ENCODE results near the gene WTIP. TPM values are rescaled to one million over a fixed set of nuclear protein-coding genes. Genes with fewer than 3 reads are reported as not detected.
A peak's percentile ranks its signal among the peaks of the same experiment; 100 is the strongest.
"Not testable (repeated sequence)": the region's sequence is repeated elsewhere in the genome, so short reads cannot be mapped to it uniquely, and the experiment has no call there.

WTIP gene
- total and polyA plus RNA-seq, 5 donors from 2014 or later, result 0.27 TPM; not detected in 4

GRCh38 chr19:34455783-34456480 is 25.6 kb upstream of the WTIP start:
- Mint-ChIP-seq H3K4me1 (peaks cover 0 to 18% (median 9%) of the 10 kb centered on the region in 4 donors), H3K36me3 (peaks cover 50% of the 10 kb centered on the region)
- H3K27ac Mint-ChIP-seq; H3K9me3 Mint-ChIP-seq; H3K4me3 Mint-ChIP-seq; H3K27me3 Mint-ChIP-seq; DNase-seq; H3K4me1 ChIP-seq (ENCODE audit: control insufficient read depth, insufficient read depth, low read length, poor library complexity, severe bottlenecking); H3K9me3 ChIP-seq (ENCODE audit: control insufficient read depth in 2 of 2, low read length in 2 of 2); H3K27me3 ChIP-seq (ENCODE audit: control insufficient read depth, insufficient read depth, low read length); H3K27ac ChIP-seq (ENCODE audit: insufficient read depth, low read length, poor library complexity, severe bottlenecking); ATAC-seq (ENCODE audit: low read depth in 2 of 2); H3K4me3 ChIP-seq (ENCODE audit: low read depth, low read length): not testable (repeated sequence)
- peaks cover 87% of the 10 kb centered on the region for H3K36me3 ChIP-seq (ENCODE audit: control insufficient read depth, insufficient read depth, low read length)

- no peaks in the 10 kb centered on the region for H3K9me3 ChIP-seq (ENCODE audit: control insufficient read depth in 2 of 2, low read length in 2 of 2)
- ATAC-seq (ENCODE audit: low read depth in 2 of 2), result no peak
- Mint-ChIP-seq H3K9me3 (no peaks in the 10 kb centered on the region), H3K27me3 (no peaks in the 10 kb centered on the region), H3K36me3 (peaks cover 61% of the 10 kb centered on the region), H3K4me1 (peaks cover 7 to 21% (median 11%) of the 10 kb centered on the region in 4 donors), H3K27ac (no peak overlapping the region), H3K4me3 (no peak overlapping the region)
- no peak overlapping the region for H3K4me3 ChIP-seq (ENCODE audit: low read depth, low read length)
- H3K27me3 ChIP-seq (ENCODE audit: control insufficient read depth, insufficient read depth, low read length), result no peaks in the 10 kb centered on the region
- no peaks in the 10 kb centered on the region for H3K4me1 ChIP-seq (ENCODE audit: control insufficient read depth, insufficient read depth, low read length, poor library complexity, severe bottlenecking)
- H3K27ac ChIP-seq (ENCODE audit: insufficient read depth, low read length, poor library complexity, severe bottlenecking), result no peak overlapping the region
- peaks cover 90% of the 10 kb centered on the region for H3K36me3 ChIP-seq (ENCODE audit: control insufficient read depth, insufficient read depth, low read length)
- DNase-seq, result no peak
Observed at GRCh38 chr19:34457446-34457845, 24.1 kb upstream of the WTIP start.

- Histone ChIP-seq H3K36me3 (ENCODE audit: control insufficient read depth, insufficient read depth, low read length) (peaks cover 88% of the 10 kb centered on the region), H3K27me3 (ENCODE audit: control insufficient read depth, insufficient read depth, low read length) (no peaks in the 10 kb centered on the region), H3K27ac (ENCODE audit: insufficient read depth, low read length, poor library complexity, severe bottlenecking) (no peak overlapping the region), H3K4me3 (ENCODE audit: low read depth, low read length) (no peak overlapping the region), H3K4me1 (ENCODE audit: control insufficient read depth, insufficient read depth, low read length, poor library complexity, severe bottlenecking) (no peaks in the 10 kb centered on the region), H3K9me3 (ENCODE audit: control insufficient read depth in 2 of 2, low read length in 2 of 2) (no peaks in the 10 kb centered on the region)
- DNase-seq (no peak), ATAC-seq (ENCODE audit: low read depth in 2 of 2) (no peak)
- Mint-ChIP-seq H3K27ac (no peak overlapping the region), H3K9me3 (no peaks in the 10 kb centered on the region), H3K36me3 (peaks cover 61% of the 10 kb centered on the region), H3K4me1 (peaks cover 0 to 21% (median 11%) of the 10 kb centered on the region in 4 donors), H3K4me3 (no peak overlapping the region), H3K27me3 (no peaks in the 10 kb centered on the region)
Observed at GRCh38 chr19:34458677-34459076, 22.9 kb upstream of the WTIP start.

GRCh38 chr19:34459614-34460013 is 21.9 kb upstream of the WTIP start:
- H3K4me3 ChIP-seq (ENCODE audit: low read depth, low read length), result no peak overlapping the region
- H3K27ac ChIP-seq (ENCODE audit: insufficient read depth, low read length, poor library complexity, severe bottlenecking), result no peak overlapping the region
- no peaks in the 10 kb centered on the region for H3K4me1 ChIP-seq (ENCODE audit: control insufficient read depth, insufficient read depth, low read length, poor library complexity, severe bottlenecking)
- peaks cover 0 to 18% (median 8%) of the 10 kb centered on the region in 4 donors for H3K4me1 Mint-ChIP-seq
- H3K9me3 Mint-ChIP-seq, result no peaks in the 10 kb centered on the region
- DNase-seq, result no peak
- H3K9me3 ChIP-seq (ENCODE audit: control insufficient read depth in 2 of 2, low read length in 2 of 2), result no peaks in the 10 kb centered on the region
- H3K36me3 ChIP-seq (ENCODE audit: control insufficient read depth, insufficient read depth, low read length), result peaks cover 89% of the 10 kb centered on the region
- H3K36me3 Mint-ChIP-seq, result peaks cover 56% of the 10 kb centered on the region
- no peaks in the 10 kb centered on the region for H3K27me3 Mint-ChIP-seq
- no peak overlapping the region for H3K4me3 Mint-ChIP-seq
- no peaks in the 10 kb centered on the region for H3K27me3 ChIP-seq (ENCODE audit: control insufficient read depth, insufficient read depth, low read length)
- no peak for ATAC-seq (ENCODE audit: low read depth in 2 of 2)
- H3K27ac Mint-ChIP-seq, result no peak overlapping the region

- H3K36me3 Mint-ChIP-seq, result peaks cover 60% of the 10 kb centered on the region
- DNase-seq (no peak), ATAC-seq (ENCODE audit: low read depth in 2 of 2) (no peak)
- H3K9me3 ChIP-seq (ENCODE audit: control insufficient read depth in 2 of 2, low read length in 2 of 2), result no peaks in the 10 kb centered on the region
- no peaks in the 10 kb centered on the region for H3K27me3 Mint-ChIP-seq
- H3K27ac Mint-ChIP-seq, result peak overlapping the region in 2 of 3 donors; percentile 32 to 52
- H3K36me3 ChIP-seq (ENCODE audit: control insufficient read depth, insufficient read depth, low read length), result peaks cover 90% of the 10 kb centered on the region
- H3K9me3 Mint-ChIP-seq, result no peaks in the 10 kb centered on the region
- no peak overlapping the region for H3K27ac ChIP-seq (ENCODE audit: insufficient read depth, low read length, poor library complexity, severe bottlenecking)
- peak overlapping the region in 1 of 4 donors; percentile 52 for H3K4me3 Mint-ChIP-seq
- no peaks in the 10 kb centered on the region for H3K4me1 ChIP-seq (ENCODE audit: control insufficient read depth, insufficient read depth, low read length, poor library complexity, severe bottlenecking)
- no peaks in the 10 kb centered on the region for H3K27me3 ChIP-seq (ENCODE audit: control insufficient read depth, insufficient read depth, low read length)
- peaks cover 0 to 16% (median 8%) of the 10 kb centered on the region in 4 donors for H3K4me1 Mint-ChIP-seq
- H3K4me3 ChIP-seq (ENCODE audit: low read depth, low read length), result no peak overlapping the region
Observed at GRCh38 chr19:34461375-34462100, 20.0 kb upstream of the WTIP start.

- H3K27ac ChIP-seq (ENCODE audit: insufficient read depth, low read length, poor library complexity, severe bottlenecking); H3K4me3 ChIP-seq (ENCODE audit: low read depth, low read length); H3K9me3 ChIP-seq (ENCODE audit: control insufficient read depth in 2 of 2, low read length in 2 of 2); ATAC-seq (ENCODE audit: low read depth in 2 of 2); H3K27me3 ChIP-seq (ENCODE audit: control insufficient read depth, insufficient read depth, low read length); H3K27me3 Mint-ChIP-seq; DNase-seq; H3K4me1 ChIP-seq (ENCODE audit: control insufficient read depth, insufficient read depth, low read length, poor library complexity, severe bottlenecking); H3K9me3 Mint-ChIP-seq; H3K4me3 Mint-ChIP-seq; H3K27ac Mint-ChIP-seq: not testable (repeated sequence)
- H3K4me1 Mint-ChIP-seq, result peaks cover 0 to 11% (median 8%) of the 10 kb centered on the region in 4 donors
- H3K36me3 ChIP-seq (ENCODE audit: control insufficient read depth, insufficient read depth, low read length), result peaks cover 95% of the 10 kb centered on the region
- peaks cover 60% of the 10 kb centered on the region for H3K36me3 Mint-ChIP-seq
Observed at GRCh38 chr19:34464785-34465184, 16.8 kb upstream of the WTIP start.

- Mint-ChIP-seq H3K27me3 (no peaks in the 10 kb centered on the region), H3K27ac (peak overlapping the region in 1 of 3 donors; percentile 5), H3K4me1 (peaks cover 0 to 5% (median 2%) of the 10 kb centered on the region in 4 donors), H3K9me3 (no peaks in the 10 kb centered on the region), H3K36me3 (peaks cover 49% of the 10 kb centered on the region), H3K4me3 (no peak overlapping the region)
- no peak overlapping the region for H3K27ac ChIP-seq (ENCODE audit: insufficient read depth, low read length, poor library complexity, severe bottlenecking)
- H3K4me3 ChIP-seq (ENCODE audit: low read depth, low read length), result no peak overlapping the region
- no peaks in the 10 kb centered on the region for H3K9me3 ChIP-seq (ENCODE audit: control insufficient read depth in 2 of 2, low read length in 2 of 2)
- peaks cover 91% of the 10 kb centered on the region for H3K36me3 ChIP-seq (ENCODE audit: control insufficient read depth, insufficient read depth, low read length)
- DNase-seq (no peak), ATAC-seq (ENCODE audit: low read depth in 2 of 2) (no peak)
- H3K4me1 ChIP-seq (ENCODE audit: control insufficient read depth, insufficient read depth, low read length, poor library complexity, severe bottlenecking), result no peaks in the 10 kb centered on the region
- H3K27me3 ChIP-seq (ENCODE audit: control insufficient read depth, insufficient read depth, low read length), result no peaks in the 10 kb centered on the region
Observed at GRCh38 chr19:34468409-34468808, 13.1 kb upstream of the WTIP start.

Measured in CD4-positive, CD25-positive, alpha-beta regulatory T cell (primary cell).